ENCODE results near the gene LDLRAD4.

DNA sequence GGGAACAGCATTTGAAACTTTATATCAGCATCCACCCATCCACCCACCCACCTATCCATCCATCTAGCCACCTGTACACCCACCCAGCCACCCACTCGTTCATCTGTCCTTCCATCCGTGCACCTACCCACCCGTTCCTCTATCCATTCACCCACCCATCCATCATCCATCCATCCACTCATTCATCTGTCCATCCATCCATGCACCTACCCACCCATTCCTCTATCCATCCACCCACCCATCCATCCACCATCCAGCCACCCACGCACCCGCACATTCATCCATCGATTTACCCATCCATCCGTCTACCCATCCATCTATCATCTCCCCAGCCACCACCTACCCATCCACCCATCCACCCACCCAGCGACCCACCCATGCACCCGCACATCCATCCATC, 24.8 kb downstream of the LDLRAD4 start:
- TF ChIP-seq, protein P1, sequence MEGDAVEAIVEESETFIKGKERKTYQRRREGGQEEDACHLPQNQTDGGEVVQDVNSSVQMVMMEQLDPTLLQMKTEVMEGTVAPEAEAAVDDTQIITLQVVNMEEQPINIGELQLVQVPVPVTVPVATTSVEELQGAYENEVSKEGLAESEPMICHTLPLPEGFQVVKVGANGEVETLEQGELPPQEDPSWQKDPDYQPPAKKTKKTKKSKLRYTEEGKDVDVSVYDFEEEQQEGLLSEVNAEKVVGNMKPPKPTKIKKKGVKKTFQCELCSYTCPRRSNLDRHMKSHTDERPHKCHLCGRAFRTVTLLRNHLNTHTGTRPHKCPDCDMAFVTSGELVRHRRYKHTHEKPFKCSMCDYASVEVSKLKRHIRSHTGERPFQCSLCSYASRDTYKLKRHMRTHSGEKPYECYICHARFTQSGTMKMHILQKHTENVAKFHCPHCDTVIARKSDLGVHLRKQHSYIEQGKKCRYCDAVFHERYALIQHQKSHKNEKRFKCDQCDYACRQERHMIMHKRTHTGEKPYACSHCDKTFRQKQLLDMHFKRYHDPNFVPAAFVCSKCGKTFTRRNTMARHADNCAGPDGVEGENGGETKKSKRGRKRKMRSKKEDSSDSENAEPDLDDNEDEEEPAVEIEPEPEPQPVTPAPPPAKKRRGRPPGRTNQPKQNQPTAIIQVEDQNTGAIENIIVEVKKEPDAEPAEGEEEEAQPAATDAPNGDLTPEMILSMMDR (IDR thresholded peaks at IDR 0.05 in 2 of 3, conservative IDR thresholded peaks at IDR 0.05 in 1 of 3; ENCODE audit: insufficient read depth in 2 of 3, low read depth in 1 of 3, low read length in 3 of 3), result no peak
- TF ChIP-seq NFRKB (IDR thresholded peaks at IDR 0.05; ENCODE audit: low read depth) (no peak), CBFB (CRISPR knock-in tag; IDR thresholded peaks at IDR 0.05) (no peak), TEAD4 (IDR thresholded peaks at IDR 0.05; ENCODE audit: low read length) (no peak), TEAD4 (CRISPR knock-in tag; IDR thresholded peaks at IDR 0.05; ENCODE audit: borderline replicate concordance) (no peak), CCAR2 (IDR thresholded peaks at IDR 0.05; ENCODE audit: low read depth, low read length) (no peak), NR2C2 (CRISPR knock-in tag; IDR thresholded peaks at IDR 0.05) (no peak), NR2C2 (tag; IDR thresholded peaks at IDR 0.05) (no peak), POLR2A (conservative IDR thresholded peaks at IDR 0.05) (no peak), ZNF696 (CRISPR knock-in tag; conservative IDR thresholded peaks at IDR 0.05) (no peak), NFIC (IDR thresholded peaks at IDR 0.05) (no peak)
- TF ChIP-seq, protein P2, sequence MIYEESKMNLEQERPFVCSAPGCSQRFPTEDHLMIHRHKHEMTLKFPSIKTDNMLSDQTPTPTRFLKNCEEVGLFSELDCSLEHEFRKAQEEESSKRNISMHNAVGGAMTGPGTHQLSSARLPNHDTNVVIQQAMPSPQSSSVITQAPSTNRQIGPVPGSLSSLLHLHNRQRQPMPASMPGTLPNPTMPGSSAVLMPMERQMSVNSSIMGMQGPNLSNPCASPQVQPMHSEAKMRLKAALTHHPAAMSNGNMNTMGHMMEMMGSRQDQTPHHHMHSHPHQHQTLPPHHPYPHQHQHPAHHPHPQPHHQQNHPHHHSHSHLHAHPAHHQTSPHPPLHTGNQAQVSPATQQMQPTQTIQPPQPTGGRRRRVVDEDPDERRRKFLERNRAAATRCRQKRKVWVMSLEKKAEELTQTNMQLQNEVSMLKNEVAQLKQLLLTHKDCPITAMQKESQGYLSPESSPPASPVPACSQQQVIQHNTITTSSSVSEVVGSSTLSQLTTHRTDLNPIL (CRISPR knock-in tag; IDR thresholded peaks at IDR 0.05), result no peak
- TF ChIP-seq, protein P3, sequence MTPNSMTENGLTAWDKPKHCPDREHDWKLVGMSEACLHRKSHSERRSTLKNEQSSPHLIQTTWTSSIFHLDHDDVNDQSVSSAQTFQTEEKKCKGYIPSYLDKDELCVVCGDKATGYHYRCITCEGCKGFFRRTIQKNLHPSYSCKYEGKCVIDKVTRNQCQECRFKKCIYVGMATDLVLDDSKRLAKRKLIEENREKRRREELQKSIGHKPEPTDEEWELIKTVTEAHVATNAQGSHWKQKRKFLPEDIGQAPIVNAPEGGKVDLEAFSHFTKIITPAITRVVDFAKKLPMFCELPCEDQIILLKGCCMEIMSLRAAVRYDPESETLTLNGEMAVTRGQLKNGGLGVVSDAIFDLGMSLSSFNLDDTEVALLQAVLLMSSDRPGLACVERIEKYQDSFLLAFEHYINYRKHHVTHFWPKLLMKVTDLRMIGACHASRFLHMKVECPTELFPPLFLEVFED (CRISPR knock-in tag; conservative IDR thresholded peaks at IDR 0.05), result no peak

Data from K562 (cell line).